SJCRH30 (cell line): ENCODE measurements around the gene APOBEC3C. TPM values are rescaled to one million over a fixed set of nuclear protein-coding genes. Genes with fewer than 3 reads are reported as not detected.
"Not testable (repeated sequence)": the region's sequence is repeated elsewhere in the genome, so short reads cannot be mapped to it uniquely, and the experiment has no call there.

Experiments used
- DNase-seq, 2 experiments: peaks; one replicate each; pipeline ENCODE4 v3.0.0-alpha.2; 2015 to 2020
- H3K27ac ChIP-seq: fragments of 250-450 bp; sonication (Bioruptor Pico); 2 replicates; pipeline ENCODE4 v1.5.1; 2020; ENCODE audit warnings: mild to moderate bottlenecking, moderate library complexity
- H3K27me3 ChIP-seq: fragments of 250-450 bp; sonication (Bioruptor Pico); 2 replicates; pipeline ENCODE4 v1.5.1; 2020; ENCODE audit warnings: mild to moderate bottlenecking, moderate library complexity
- H3K36me3 ChIP-seq: fragments of 250-450 bp; sonication (Bioruptor Pico); 2 replicates; pipeline ENCODE4 v1.5.1; 2020; ENCODE audit warnings: mild to moderate bottlenecking, moderate library complexity
- H3K4me1 ChIP-seq: fragments of 250-450 bp; sonication (Bioruptor Pico); 2 replicates; pipeline ENCODE4 v1.5.1; 2020; ENCODE audit warnings: mild to moderate bottlenecking, moderate library complexity
- H3K4me3 ChIP-seq: fragments of 250-450 bp; sonication (Bioruptor Pico); 2 replicates; pipeline ENCODE4 v1.5.1; 2020; ENCODE audit warnings: mild to moderate bottlenecking, moderate library complexity
- H3K9me3 ChIP-seq: fragments of 250-450 bp; sonication (Bioruptor Pico); replicated peaks from 2 replicates; pipeline ENCODE4 v1.5.1; 2020; ENCODE audit warnings: mild to moderate bottlenecking, moderate library complexity
- total RNA-seq: library from RNA; depleted of rRNA; stranded (reverse); fragments of >200 nt; shearing (Covaris generic); gene quantifications from 2 replicates; pipeline ENCODE4 v1.2.3, GENCODE V29; 2014

The APOBEC3C gene
- total RNA-seq, 1 experiment from 2014 or later: 2.6 TPM

GRCh38 chr22:38974170-38974825, 39.8 kb upstream of the APOBEC3C start:
- no peaks in the 10 kb centered on the region for H3K27me3 ChIP-seq
- no peak overlapping the region for H3K27ac ChIP-seq
- no peak for DNase-seq
- no peaks in the 10 kb centered on the region for H3K4me1 ChIP-seq
- H3K9me3 ChIP-seq: no peaks in the 10 kb centered on the region
- H3K36me3 ChIP-seq: no peaks in the 10 kb centered on the region
- H3K4me3 ChIP-seq: no peak overlapping the region

GRCh38 chr22:38974826-38975175, 39.3 kb upstream of the APOBEC3C start:
- H3K27ac ChIP-seq: no peak overlapping the region
- DNase-seq: no peak
- H3K9me3 ChIP-seq: no peaks in the 10 kb centered on the region
- H3K4me3 ChIP-seq: no peak overlapping the region
- no peaks in the 10 kb centered on the region for H3K27me3 ChIP-seq
- H3K36me3 ChIP-seq: no peaks in the 10 kb centered on the region
- H3K4me1 ChIP-seq: no peaks in the 10 kb centered on the region

GRCh38 chr22:38977289-38977688, 36.8 kb upstream of the APOBEC3C start:
- H3K27ac ChIP-seq, H3K4me1 ChIP-seq, H3K4me3 ChIP-seq, H3K9me3 ChIP-seq, H3K27me3 ChIP-seq, H3K36me3 ChIP-seq, DNase-seq: not testable (repeated sequence)

- not testable (repeated sequence) for H3K36me3 ChIP-seq, H3K4me1 ChIP-seq, H3K9me3 ChIP-seq, H3K4me3 ChIP-seq, DNase-seq, H3K27me3 ChIP-seq, H3K27ac ChIP-seq
Observed at GRCh38 chr22:38980587-38980986, 33.5 kb upstream of the APOBEC3C start.

- Histone ChIP-seq H3K27me3 (no peaks in the 10 kb centered on the region), H3K4me3 (0 out of 2 replicates have a peak overlapping the region, but pooled peaks have one; percentile 54), H3K9me3 (no peaks in the 10 kb centered on the region), H3K4me1 (peaks cover 4% of the 10 kb centered on the region; the same call in 1 of the 2 replicates), H3K36me3 (no peaks in the 10 kb centered on the region), H3K27ac (no peak overlapping the region)
- peak in 1 of 2 experiments; percentile 30 for DNase-seq
Observed at GRCh38 chr22:38981005-38981991, 32.8 kb upstream of the APOBEC3C start.

GRCh38 chr22:38981992-38982927, 31.8 kb upstream of the APOBEC3C start, which contains the start of gene APOBEC3B:
Gene APOBEC3B, plus strand, starts transcription at chr22:38982347. Its CDS starts 107 bp downstream, at chr22:38982454.
- DNase-seq: peak; percentile 85 to 89
- peak within 1 kb of the TSS; percentile 77 for H3K27ac ChIP-seq
- H3K27me3 ChIP-seq: no peaks in the 10 kb centered on the region
- H3K4me3 ChIP-seq: peak within 1 kb of the TSS; percentile 54
- peaks cover 4% of the 10 kb centered on the region; the same call in 1 of the 2 replicates for H3K4me1 ChIP-seq
- H3K9me3 ChIP-seq: no peaks in the 10 kb centered on the region
- H3K36me3 ChIP-seq: no peaks in the 10 kb centered on the region

GRCh38 chr22:38984224-38984623, 29.8 kb upstream of the APOBEC3C start:
- no peak for DNase-seq
- H3K4me3 ChIP-seq: no peak overlapping the region
- no peaks in the 10 kb centered on the region for H3K9me3 ChIP-seq
- H3K36me3 ChIP-seq: no peaks in the 10 kb centered on the region
- H3K27me3 ChIP-seq: no peaks in the 10 kb centered on the region
- peaks cover 4% of the 10 kb centered on the region; the same call in 1 of the 2 replicates for H3K4me1 ChIP-seq
- no peak overlapping the region for H3K27ac ChIP-seq

- not testable (repeated sequence) for H3K9me3 ChIP-seq, DNase-seq, H3K4me3 ChIP-seq, H3K27ac ChIP-seq, H3K27me3 ChIP-seq, H3K36me3 ChIP-seq, H3K4me1 ChIP-seq
Observed at GRCh38 chr22:38984784-38985757, 29.0 kb upstream of the APOBEC3C start.

- no peaks in the 10 kb centered on the region for H3K27me3 ChIP-seq
- H3K4me3 ChIP-seq: no peak overlapping the region
- no peak for DNase-seq
- H3K4me1 ChIP-seq: peaks cover 2% of the 10 kb centered on the region; the same call in 1 of the 2 replicates
- H3K9me3 ChIP-seq: no peaks in the 10 kb centered on the region
- H3K27ac ChIP-seq: no peak overlapping the region
- no peaks in the 10 kb centered on the region for H3K36me3 ChIP-seq
Observed at GRCh38 chr22:38986629-38987028, 27.4 kb upstream of the APOBEC3C start.

GRCh38 chr22:38987171-38987895, 26.7 kb upstream of the APOBEC3C start:
- no peaks in the 10 kb centered on the region for H3K4me1 ChIP-seq
- no peaks in the 10 kb centered on the region for H3K9me3 ChIP-seq
- H3K27ac ChIP-seq: no peak overlapping the region
- no peaks in the 10 kb centered on the region for H3K27me3 ChIP-seq
- no peaks in the 10 kb centered on the region for H3K36me3 ChIP-seq
- DNase-seq: no peak
- no peak overlapping the region for H3K4me3 ChIP-seq

- H3K36me3 ChIP-seq: no peaks in the 10 kb centered on the region
- no peaks in the 10 kb centered on the region for H3K4me1 ChIP-seq
- no peaks in the 10 kb centered on the region for H3K27me3 ChIP-seq
- H3K27ac ChIP-seq: no peak overlapping the region
- DNase-seq: no peak
- H3K4me3 ChIP-seq: no peak overlapping the region
- no peaks in the 10 kb centered on the region for H3K9me3 ChIP-seq
Observed at GRCh38 chr22:38989466-38989865, 24.6 kb upstream of the APOBEC3C start.

- H3K9me3 ChIP-seq, H3K4me3 ChIP-seq, H3K27me3 ChIP-seq, H3K4me1 ChIP-seq, H3K27ac ChIP-seq, H3K36me3 ChIP-seq: not testable (repeated sequence)
- DNase-seq: peak; percentile 17 to 33
Observed at GRCh38 chr22:38992871-38993371, 21.1 kb upstream of the APOBEC3C start.

GRCh38 chr22:38996105-38996504, 18.0 kb upstream of the APOBEC3C start:
- H3K9me3 ChIP-seq: no peaks in the 10 kb centered on the region
- H3K4me1 ChIP-seq: no peaks in the 10 kb centered on the region
- DNase-seq: no peak
- H3K4me3 ChIP-seq: no peak overlapping the region
- no peaks in the 10 kb centered on the region; the same call in 1 of the 2 replicates for H3K27me3 ChIP-seq
- no peaks in the 10 kb centered on the region for H3K36me3 ChIP-seq
- H3K27ac ChIP-seq: no peak overlapping the region
